Measurements from ENCODE around the gene SMARCD3. TPM values are rescaled to one million over a fixed set of nuclear protein-coding genes. Genes with fewer than 3 reads are reported as not detected.

The SMARCD3 gene
- total RNA-seq, 1 experiment from 2014 or later: 4.6 TPM

GRCh38 chr7:151281686-151282085 lies 33.2 kb upstream of the SMARCD3 start:
- H3K4me3 ChIP-seq: no peak overlapping the region
- no peak overlapping the region for H3K4me2 ChIP-seq
- TF ChIP-seq CTCF (conservative IDR thresholded peaks at IDR 0.05): no peak
- no peak for TF ChIP-seq EZH2 (IDR thresholded peaks at IDR 0.05; ENCODE audit: low read depth)
- H3K9me2 ChIP-seq (ENCODE audit: insufficient read depth): no peaks in the 10 kb centered on the region
- no peak overlapping the region for H3K27ac ChIP-seq
- intact Hi-C loops (cut with micrococcal nuclease; ENCODE audit: unreplicated experiment): no loop called here
- ChIA-PET POLR2A (ENCODE audit: unreplicated experiment) (no interaction called here), CTCF (interaction anchor here (1.0 kb wide), 1 partner anchor 296 kb away, joined by 3 read pairs; no protein-coding TSS in a partner anchor)
- H2AFZ ChIP-seq: no peak overlapping the region
- BruUV-seq (replicated peaks): no TSS peak
- H3K4me1 ChIP-seq (replicated peaks; ENCODE audit: insufficient read depth): no peaks in the 10 kb centered on the region
- H3F3A ChIP-seq (ENCODE audit: insufficient read depth, low read depth): no peaks in the 10 kb centered on the region
- peaks cover 94% of the 10 kb centered on the region for H3K27me3 ChIP-seq (ENCODE audit: insufficient read depth, low read depth)
- H3K79me2 ChIP-seq (ENCODE audit: low read depth): no peaks in the 10 kb centered on the region
- DNase-seq: no peak
- H3K36me3 ChIP-seq (ENCODE audit: low read depth): no peaks in the 10 kb centered on the region
- no peaks in the 10 kb centered on the region; the same call in 1 of the 2 replicates for H3K9me3 ChIP-seq (ENCODE audit: insufficient read depth, low read depth)
- no peaks in the 10 kb centered on the region for H4K20me1 ChIP-seq (ENCODE audit: insufficient read depth)

- DNase-seq: no peak
- Histone ChIP-seq H3K27ac (no peak overlapping the region), H3K36me3 (ENCODE audit: low read depth) (no peaks in the 10 kb centered on the region), H4K20me1 (ENCODE audit: insufficient read depth) (no peaks in the 10 kb centered on the region), H2AFZ (no peak overlapping the region), H3K4me1 (replicated peaks; ENCODE audit: insufficient read depth) (no peaks in the 10 kb centered on the region), H3F3A (ENCODE audit: insufficient read depth, low read depth) (no peaks in the 10 kb centered on the region), H3K9me3 (ENCODE audit: insufficient read depth, low read depth) (no peaks in the 10 kb centered on the region; the same call in 1 of the 2 replicates), H3K27me3 (ENCODE audit: insufficient read depth, low read depth) (peaks cover 92% of the 10 kb centered on the region), H3K4me2 (no peak overlapping the region), H3K9me2 (ENCODE audit: insufficient read depth) (no peaks in the 10 kb centered on the region), H3K79me2 (ENCODE audit: low read depth) (no peaks in the 10 kb centered on the region), H3K4me3 (no peak overlapping the region)
- CTCF ChIA-PET: interaction anchor here (0.6 kb wide), 1 partner anchor 293 kb away, joined by 8 read pairs; no protein-coding TSS in a partner anchor
- no TSS peak for BruUV-seq (replicated peaks)
- POLR2A ChIA-PET (ENCODE audit: unreplicated experiment): no interaction called here
- intact Hi-C loops (cut with micrococcal nuclease; ENCODE audit: unreplicated experiment): no loop called here
- TF ChIP-seq CTCF (conservative IDR thresholded peaks at IDR 0.05) (no peak), EZH2 (IDR thresholded peaks at IDR 0.05; ENCODE audit: low read depth) (no peak)
These were observed 32.0 kb upstream of the SMARCD3 start for GRCh38 chr7:151280388-151281019.

- intact Hi-C loops (cut with micrococcal nuclease; ENCODE audit: unreplicated experiment): no loop called here
These were observed 31.4 kb upstream of the SMARCD3 start for GRCh38 chr7:151279868-151280267.

More at GRCh38 chr7:151279868-151280267, 31.4 kb upstream of the SMARCD3 start:
- no TSS peak for BruUV-seq (replicated peaks)
- H3K36me3 ChIP-seq (ENCODE audit: low read depth): no peaks in the 10 kb centered on the region
- peaks cover 92% of the 10 kb centered on the region for H3K27me3 ChIP-seq (ENCODE audit: insufficient read depth, low read depth)
- H3K9me2 ChIP-seq (ENCODE audit: insufficient read depth): no peaks in the 10 kb centered on the region
- TF ChIP-seq CTCF (conservative IDR thresholded peaks at IDR 0.05): no peak
- no peak for TF ChIP-seq EZH2 (IDR thresholded peaks at IDR 0.05; ENCODE audit: low read depth)
- H3K27ac ChIP-seq: no peak overlapping the region
- DNase-seq: no peak
- H3K9me3 ChIP-seq (ENCODE audit: insufficient read depth, low read depth): no peaks in the 10 kb centered on the region; the same call in 1 of the 2 replicates
- no peaks in the 10 kb centered on the region for H4K20me1 ChIP-seq (ENCODE audit: insufficient read depth)
- H3K4me2 ChIP-seq: no peak overlapping the region
- H3K4me1 ChIP-seq (replicated peaks; ENCODE audit: insufficient read depth): no peaks in the 10 kb centered on the region
- no peaks in the 10 kb centered on the region for H3F3A ChIP-seq (ENCODE audit: insufficient read depth, low read depth)
- H2AFZ ChIP-seq: no peak overlapping the region
- POLR2A ChIA-PET (ENCODE audit: unreplicated experiment): interaction anchor here (0.6 kb wide), 1 partner anchor 485 kb away, joined by 3 read pairs; no protein-coding TSS in a partner anchor
- no peaks in the 10 kb centered on the region for H3K79me2 ChIP-seq (ENCODE audit: low read depth)
- CTCF ChIA-PET: no interaction called here
- no peak overlapping the region for H3K4me3 ChIP-seq
